ENCODE data around the gene KCTD16.

The KCTD16 gene

DNA sequence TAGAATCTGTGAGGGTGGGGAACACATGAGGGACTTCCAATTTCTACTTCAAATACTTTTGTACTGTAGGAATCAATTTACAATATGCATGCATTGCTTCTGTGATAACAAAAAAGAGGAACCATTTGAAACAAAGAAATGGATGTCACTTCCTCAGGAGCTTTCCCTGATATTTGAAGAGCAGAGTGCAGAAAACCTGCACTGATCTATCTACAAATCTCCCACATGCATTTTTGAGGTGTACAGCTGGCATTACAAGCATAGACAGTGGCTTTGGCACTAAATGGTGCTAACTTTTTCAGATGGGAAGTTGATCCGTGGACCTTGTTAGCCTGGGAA, 27.9 kb upstream of the KCTD16 start:
- H3K27ac Mint-ChIP-seq = peak overlapping the region; percentile 17
- no peaks in the 10 kb centered on the region for H3K9me3 Mint-ChIP-seq
- H3K36me3 Mint-ChIP-seq = no peaks in the 10 kb centered on the region
- no peak for ATAC-seq
- H3K27me3 Mint-ChIP-seq = peaks cover 9% of the 10 kb centered on the region
- H3K4me3 Mint-ChIP-seq = no peak overlapping the region
- H3K4me1 Mint-ChIP-seq = peaks cover 15% of the 10 kb centered on the region

GRCh38 chr5:144143625-144144024, 27.0 kb upstream of the KCTD16 start:
- H3K9me3 Mint-ChIP-seq = no peaks in the 10 kb centered on the region
- peaks cover 15% of the 10 kb centered on the region for H3K4me1 Mint-ChIP-seq
- H3K36me3 Mint-ChIP-seq = no peaks in the 10 kb centered on the region
- no peak for ATAC-seq
- no peak overlapping the region for H3K4me3 Mint-ChIP-seq
- H3K27me3 Mint-ChIP-seq = peaks cover 9% of the 10 kb centered on the region
- no peak overlapping the region for H3K27ac Mint-ChIP-seq

DNA sequence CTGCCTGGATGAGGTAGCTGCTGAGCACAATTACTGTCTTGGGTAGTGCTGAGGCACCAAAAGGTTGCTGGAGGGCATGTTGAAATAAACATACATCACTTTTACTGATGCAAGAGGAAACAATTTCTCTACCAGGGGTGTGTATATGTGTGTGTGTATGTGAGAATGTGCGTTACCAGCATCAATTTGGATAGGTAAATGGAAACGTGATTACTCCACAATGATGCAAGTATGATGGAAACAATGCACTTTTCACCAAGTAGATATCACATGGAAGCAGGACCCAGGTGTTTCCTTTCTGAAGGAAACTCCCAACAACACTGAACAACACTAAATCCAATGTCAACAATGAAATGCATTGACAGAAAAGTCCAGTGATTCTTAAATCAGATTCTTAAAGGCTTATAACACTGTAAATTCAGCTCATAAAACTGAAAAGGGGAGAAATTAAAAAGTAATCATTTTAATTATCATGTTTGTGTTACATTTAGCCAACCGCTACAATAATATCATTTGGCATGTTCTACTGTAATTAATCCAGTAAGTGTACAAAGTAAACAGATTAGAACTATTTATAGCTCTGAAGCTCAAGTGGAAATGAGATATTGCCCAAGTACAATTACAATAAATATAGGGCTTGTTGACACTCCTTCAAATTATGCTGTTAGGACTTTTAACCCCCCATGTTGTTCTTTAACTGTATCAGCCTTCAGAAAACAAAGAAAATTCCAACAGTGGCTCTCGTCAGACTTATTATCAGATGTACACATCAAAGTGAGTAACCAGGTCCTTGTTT, 25.5 kb upstream of the KCTD16 start:
- H3K27me3 Mint-ChIP-seq = peaks cover 9% of the 10 kb centered on the region
- no peaks in the 10 kb centered on the region for H3K9me3 Mint-ChIP-seq
- ATAC-seq = no peak
- peaks cover 15% of the 10 kb centered on the region for H3K4me1 Mint-ChIP-seq
- no peaks in the 10 kb centered on the region for H3K36me3 Mint-ChIP-seq
- no peak overlapping the region for H3K4me3 Mint-ChIP-seq
- no peak overlapping the region for H3K27ac Mint-ChIP-seq

DNA sequence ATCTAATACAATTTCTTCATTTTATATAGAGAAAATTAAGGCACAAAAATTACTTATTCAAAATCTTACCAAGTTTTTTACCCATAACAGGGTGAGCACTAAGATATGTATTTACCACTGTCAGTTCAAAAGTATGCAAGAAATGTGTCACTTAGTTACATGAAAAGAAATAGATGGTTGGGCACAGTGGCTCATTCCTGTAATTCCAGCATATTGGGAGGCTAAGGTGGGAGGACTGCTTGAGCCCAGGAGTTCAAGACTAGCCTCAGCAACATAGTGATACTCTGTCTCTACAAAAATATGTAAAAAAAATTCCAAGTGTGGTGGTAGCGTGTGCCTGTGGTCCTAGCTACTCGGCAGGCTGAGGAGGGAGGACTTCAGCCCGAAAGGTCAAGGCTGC, 19.6 kb upstream of the KCTD16 start:
- Mint-ChIP-seq H3K27me3 (no peaks in the 10 kb centered on the region), H3K36me3 (no peaks in the 10 kb centered on the region), H3K27ac (no peak overlapping the region), H3K4me1 (no peaks in the 10 kb centered on the region), H3K4me3 (no peak overlapping the region), H3K9me3 (no peaks in the 10 kb centered on the region)
- ATAC-seq = no peak

DNA sequence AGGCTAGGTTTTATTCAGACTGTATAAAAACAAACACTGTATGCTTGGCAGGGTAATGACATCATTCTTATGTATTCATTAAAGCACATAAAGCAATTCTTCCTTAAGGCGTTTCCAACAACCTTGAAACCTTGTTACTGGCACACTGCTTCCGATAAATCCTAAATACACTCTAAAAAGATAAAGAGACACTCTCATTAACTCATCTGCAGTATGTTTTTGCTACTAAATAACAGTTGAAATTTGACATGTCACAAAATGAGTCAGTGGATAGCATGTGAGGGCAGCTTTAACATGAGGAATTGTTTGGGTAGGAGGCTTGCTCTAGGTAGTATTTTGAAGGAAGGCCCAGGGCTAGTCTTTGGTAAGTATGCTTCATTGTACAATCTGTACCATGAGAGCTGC, 13.9 kb upstream of the KCTD16 start:
- no peak overlapping the region for H3K27ac Mint-ChIP-seq
- no peak for ATAC-seq

GRCh38 chr5:144162686-144163085, 8.0 kb upstream of the KCTD16 start:
- Mint-ChIP-seq H3K9me3 (no peaks in the 10 kb centered on the region), H3K36me3 (peaks cover 28% of the 10 kb centered on the region), H3K4me3 (no peak overlapping the region), H3K27ac (no peak overlapping the region), H3K4me1 (no peaks in the 10 kb centered on the region), H3K27me3 (no peaks in the 10 kb centered on the region)
- no peak for ATAC-seq

More for the DNA sequence above, 13.9 kb upstream of the KCTD16 start:
- H3K36me3 Mint-ChIP-seq = peaks cover 12% of the 10 kb centered on the region
- H3K9me3 Mint-ChIP-seq = no peaks in the 10 kb centered on the region
- H3K4me3 Mint-ChIP-seq = no peak overlapping the region
- H3K4me1 Mint-ChIP-seq = no peaks in the 10 kb centered on the region
- H3K27me3 Mint-ChIP-seq = no peaks in the 10 kb centered on the region

- Mint-ChIP-seq H3K27me3 (no peaks in the 10 kb centered on the region), H3K4me1 (peaks cover 26% of the 10 kb centered on the region), H3K36me3 (peaks cover 21% of the 10 kb centered on the region), H3K27ac (no peak overlapping the region), H3K9me3 (no peaks in the 10 kb centered on the region), H3K4me3 (no peak overlapping the region)
- ATAC-seq = no peak
Measured at GRCh38 chr5:144166696-144167095, 4.0 kb upstream of the KCTD16 start.

DNA sequence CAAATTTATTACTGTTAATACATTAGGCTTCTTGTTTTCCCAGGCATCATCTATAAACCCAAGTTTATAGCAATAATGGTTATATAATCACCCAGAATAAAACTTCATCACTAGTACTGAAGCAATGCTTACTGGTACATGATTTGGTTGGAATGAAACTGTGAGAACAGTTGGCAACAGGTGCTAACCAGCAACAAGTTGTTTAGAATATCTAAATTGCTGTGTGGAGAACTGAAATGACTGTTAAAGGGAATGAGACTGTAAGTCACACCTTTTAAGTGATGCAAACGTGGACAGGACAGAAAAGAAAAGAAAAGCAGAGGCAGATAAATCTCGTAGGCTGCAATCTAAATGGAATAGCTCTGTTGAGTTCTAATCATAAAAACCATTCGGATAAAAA, 2.7 kb upstream of the KCTD16 start:
- peaks cover 10% of the 10 kb centered on the region for H3K36me3 Mint-ChIP-seq
- H3K27me3 Mint-ChIP-seq = no peaks in the 10 kb centered on the region
- H3K4me3 Mint-ChIP-seq = no peak overlapping the region
- ATAC-seq = no peak
- H3K9me3 Mint-ChIP-seq = no peaks in the 10 kb centered on the region
- H3K27ac Mint-ChIP-seq = no peak overlapping the region
- H3K4me1 Mint-ChIP-seq = peaks cover 26% of the 10 kb centered on the region

DNA sequence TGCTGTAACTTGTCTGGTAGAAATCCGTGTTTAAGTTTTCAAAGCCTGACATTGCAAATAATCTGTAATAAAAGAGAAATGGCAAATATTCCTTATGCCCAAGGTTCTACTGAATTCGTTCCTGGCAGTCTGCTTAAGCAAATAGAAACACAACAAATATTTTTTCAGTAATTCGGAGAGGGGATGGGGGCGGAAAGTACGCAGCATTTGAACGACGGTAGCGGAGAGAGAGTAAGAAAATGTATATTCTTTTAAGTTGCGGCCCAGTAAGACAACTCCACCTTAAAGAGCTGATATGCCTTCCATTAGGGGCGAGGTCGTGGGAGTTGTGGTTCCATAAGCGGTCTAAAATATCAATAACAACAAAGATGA, 783 bp upstream of the KCTD16 start:
- no peak for ATAC-seq
- peak overlapping the region; percentile 90 for H3K4me3 Mint-ChIP-seq
- H3K27ac Mint-ChIP-seq = peak overlapping the region; percentile 81
- H3K9me3 Mint-ChIP-seq = no peaks in the 10 kb centered on the region
- peaks cover 26% of the 10 kb centered on the region for H3K4me1 Mint-ChIP-seq
- no peaks in the 10 kb centered on the region for H3K27me3 Mint-ChIP-seq
- H3K36me3 Mint-ChIP-seq = peaks cover 5% of the 10 kb centered on the region

- Mint-ChIP-seq H3K4me1 (peaks cover 18% of the 10 kb centered on the region), H3K36me3 (no peaks in the 10 kb centered on the region), H3K9me3 (no peaks in the 10 kb centered on the region), H3K27ac (no peak overlapping the region), H3K27me3 (no peaks in the 10 kb centered on the region), H3K4me3 (no peak overlapping the region)
- ATAC-seq = no peak
Measured at GRCh38 chr5:144173766-144174165, 3.1 kb downstream of the KCTD16 start.

- Mint-ChIP-seq H3K4me3 (no peak overlapping the region), H3K27ac (no peak overlapping the region), H3K27me3 (no peaks in the 10 kb centered on the region), H3K9me3 (no peaks in the 10 kb centered on the region), H3K36me3 (no peaks in the 10 kb centered on the region), H3K4me1 (no peaks in the 10 kb centered on the region)
- no peak for ATAC-seq
Measured at GRCh38 chr5:144177548-144177947, 6.9 kb downstream of the KCTD16 start.

DNA sequence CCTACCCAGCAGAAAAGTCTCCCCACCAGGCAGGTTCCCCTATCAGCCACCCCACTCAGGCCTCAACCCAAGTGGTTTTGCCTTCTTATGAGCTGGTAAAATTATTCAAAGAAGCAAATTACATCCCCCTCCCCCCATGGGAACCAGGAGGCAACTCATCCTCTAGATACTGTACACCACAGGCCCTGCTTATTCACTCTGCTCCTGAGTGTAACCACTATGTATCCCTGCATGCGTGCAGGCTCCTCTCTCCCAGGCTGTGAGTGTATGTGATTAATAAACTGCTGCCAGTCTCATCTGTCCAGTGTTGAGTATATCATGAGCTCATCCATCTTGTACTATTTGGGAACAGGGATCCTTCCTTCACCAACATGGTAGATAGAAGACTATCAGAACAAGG, 8.6 kb downstream of the KCTD16 start:
- Mint-ChIP-seq H3K27me3 (no peaks in the 10 kb centered on the region), H3K36me3 (no peaks in the 10 kb centered on the region), H3K9me3 (no peaks in the 10 kb centered on the region), H3K4me3 (no peak overlapping the region), H3K27ac (no peak overlapping the region), H3K4me1 (peaks cover 5% of the 10 kb centered on the region)
- no peak for ATAC-seq

DNA sequence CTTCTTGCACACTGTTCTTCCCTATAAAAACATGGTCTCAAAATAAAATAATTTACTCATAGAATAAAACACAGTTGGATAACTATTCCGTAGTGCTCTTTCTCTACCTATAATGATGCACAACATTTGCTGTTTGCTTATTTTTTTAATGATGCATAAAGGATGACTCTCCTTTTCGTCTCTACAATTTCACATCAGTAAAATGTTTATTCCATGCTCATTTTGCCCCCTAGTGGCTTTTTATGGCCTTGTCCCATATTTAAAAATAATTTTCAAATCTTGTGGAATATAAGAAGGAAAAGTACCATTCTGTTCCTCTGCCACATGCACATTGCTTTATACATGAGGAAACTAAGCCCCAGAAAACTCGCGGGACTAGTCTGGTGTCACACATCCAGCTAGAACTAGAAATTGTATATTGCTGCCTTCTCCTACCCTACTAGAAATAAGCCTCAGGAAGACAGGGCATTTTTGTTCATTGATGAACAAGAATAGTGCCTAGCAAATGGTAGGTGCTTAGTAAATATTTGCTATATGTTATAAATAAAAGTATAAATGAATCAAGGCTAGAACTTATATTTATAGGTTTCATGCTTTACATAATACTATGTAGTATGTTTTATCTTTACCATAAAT, 12.7 kb downstream of the KCTD16 start:
- ATAC-seq = no peak
- no peaks in the 10 kb centered on the region for H3K27me3 Mint-ChIP-seq
- H3K4me1 Mint-ChIP-seq = peaks cover 5% of the 10 kb centered on the region
- H3K9me3 Mint-ChIP-seq = no peaks in the 10 kb centered on the region
- H3K36me3 Mint-ChIP-seq = no peaks in the 10 kb centered on the region
- H3K27ac Mint-ChIP-seq = no peak overlapping the region
- no peak overlapping the region for H3K4me3 Mint-ChIP-seq

DNA sequence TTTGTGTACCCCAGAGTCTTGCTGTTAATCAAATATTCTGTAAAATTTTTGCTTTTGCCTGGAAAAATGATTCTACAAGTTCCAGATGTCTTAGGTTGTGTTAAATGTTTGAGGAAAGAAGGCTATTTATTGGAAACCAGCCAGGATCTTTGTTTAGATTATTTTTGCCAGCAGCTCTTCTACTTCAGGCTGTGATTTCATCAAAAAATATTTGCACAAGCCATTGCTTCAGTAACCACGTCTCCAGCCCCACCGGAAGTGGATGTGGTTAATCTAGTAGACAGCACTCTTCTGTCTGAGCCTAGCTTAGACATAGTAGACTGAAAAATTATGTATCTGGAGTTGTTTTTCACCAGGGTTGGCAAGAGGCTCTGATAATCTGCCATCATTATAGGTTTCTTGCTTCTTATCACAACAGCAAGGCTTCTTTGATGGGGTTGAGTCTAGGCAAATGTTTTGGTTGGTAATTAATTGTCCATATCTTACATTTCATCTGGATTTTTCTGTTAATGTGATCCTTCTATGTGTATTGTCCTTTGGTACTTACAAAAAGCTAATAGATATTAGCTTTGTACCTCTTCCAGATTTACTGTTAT, 17.1 kb downstream of the KCTD16 start:
- Mint-ChIP-seq H3K4me3 (no peak overlapping the region), H3K27ac (no peak overlapping the region)
- ATAC-seq = peak; percentile 90

DNA sequence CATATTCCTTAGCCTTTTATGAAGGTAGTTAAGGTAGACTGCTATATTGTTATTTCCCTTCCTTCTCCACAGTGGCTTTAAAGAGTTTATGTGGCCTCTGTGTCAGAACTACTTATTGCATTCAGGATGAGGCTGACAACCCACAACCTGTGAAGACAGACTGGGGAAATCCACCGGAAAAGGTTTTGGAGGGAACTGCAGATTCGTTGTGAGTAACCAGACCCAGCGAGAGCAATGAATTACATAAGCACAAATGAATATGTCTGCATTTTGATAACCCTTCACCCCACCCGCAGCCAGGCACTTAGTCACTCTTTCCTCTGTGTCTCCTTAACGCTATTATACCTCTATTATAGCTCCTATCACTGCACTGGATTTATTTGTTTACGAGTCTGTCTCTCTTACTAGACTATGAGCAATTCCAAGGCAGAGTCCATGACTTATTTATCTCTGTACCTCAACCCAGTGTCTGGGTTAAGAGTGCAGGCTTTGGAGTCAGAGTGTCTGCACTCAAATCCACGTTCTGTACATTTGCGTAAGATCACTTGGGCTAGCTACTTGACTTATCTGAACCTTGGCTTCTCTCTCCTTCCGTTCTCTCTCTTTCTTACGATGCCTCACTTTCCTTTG, 19.2 kb downstream of the KCTD16 start:
- peak; percentile 86 for ATAC-seq
- Mint-ChIP-seq H3K36me3 (no peaks in the 10 kb centered on the region), H3K27me3 (no peaks in the 10 kb centered on the region), H3K4me3 (peak overlapping the region; percentile 42), H3K4me1 (no peaks in the 10 kb centered on the region), H3K9me3 (no peaks in the 10 kb centered on the region), H3K27ac (no peak overlapping the region)

More for the DNA sequence above, 17.1 kb downstream of the KCTD16 start:
- Mint-ChIP-seq H3K4me1 (peaks cover 5% of the 10 kb centered on the region), H3K9me3 (no peaks in the 10 kb centered on the region), H3K27me3 (no peaks in the 10 kb centered on the region), H3K36me3 (no peaks in the 10 kb centered on the region)

Data from stimulated activated memory B cell treated with anti-CD40 and anti-IgM and Interleukin-4, amounts not matched to agents 10 μg/mL and 1 μg/mL and 100 μg/mL, for 72 hours (primary cell).